NCI-H748 treated with DMSO at 0.1 percent for 48 hours (cell line): ENCODE results near the gene TUBGCP5.
"Not testable (repeated sequence)": the region's sequence is repeated elsewhere in the genome, so short reads cannot be mapped to it uniquely, and the experiment has no call there.

Experiments used
- DNase-seq: peaks from one replicate; lab custom pipeline; 2025; lab: John Stamatoyannopoulos, UW

Gene TUBGCP5

GRCh38 chr15:23041736-23042135, 2.4 kb upstream of the TUBGCP5 start:
- not testable (repeated sequence) for DNase-seq

GRCh38 chr15:23039917-23040281, 530 bp upstream of the TUBGCP5 start:
- DNase-seq = no peak

GRCh38 chr15:23038726-23039142, 635 bp downstream of the TUBGCP5 start:
- no peak for DNase-seq

- no peak for DNase-seq
These were observed 3.3 kb downstream of the TUBGCP5 start for GRCh38 chr15:23035964-23036566.

GRCh38 chr15:23033979-23034378, 5.4 kb downstream of the TUBGCP5 start:
- no peak for DNase-seq

- no peak for DNase-seq
These were observed 13.2 kb downstream of the TUBGCP5 start for GRCh38 chr15:23026218-23026617.

- DNase-seq = no peak
These were observed 17.2 kb downstream of the TUBGCP5 start for GRCh38 chr15:23022156-23022555.

GRCh38 chr15:23014394-23015000, 24.9 kb downstream of the TUBGCP5 start:
- no peak for DNase-seq

- DNase-seq = no peak
These were observed 25.7 kb downstream of the TUBGCP5 start for GRCh38 chr15:23013681-23014080.

- not testable (repeated sequence) for DNase-seq
These were observed 26.8 kb downstream of the TUBGCP5 start for GRCh38 chr15:23012616-23013015.

- no peak for DNase-seq
These were observed 35.6 kb downstream of the TUBGCP5 start for GRCh38 chr15:23003736-23004135.

GRCh38 chr15:23002920-23003319, 36.4 kb downstream of the TUBGCP5 start:
- no peak for DNase-seq

- no peak for DNase-seq
These were observed 43.6 kb downstream of the TUBGCP5 start for GRCh38 chr15:22995795-22996194.

GRCh38 chr15:22992024-22992326, 47.4 kb downstream of the TUBGCP5 start:
- no peak for DNase-seq

GRCh38 chr15:22989576-22990477, 49.5 kb downstream of the TUBGCP5 start:
- DNase-seq = no peak

- DNase-seq = no peak
These were observed 50.6 kb downstream of the TUBGCP5 start for GRCh38 chr15:22988811-22989210.

- not testable (repeated sequence) for DNase-seq
These were observed 57.4 kb downstream of the TUBGCP5 start for GRCh38 chr15:22981931-22982330.

GRCh38 chr15:22981051-22981840, 58.1 kb downstream of the TUBGCP5 start:
- DNase-seq = no peak

GRCh38 chr15:22980189-22981050, 58.9 kb downstream of the TUBGCP5 start, which contains the start of gene CYFIP1:
Gene CYFIP1 (minus strand): TSS chr15:22980368. CDS start chr15:22947285, 33,083 bp downstream.
- peak; percentile 2 for DNase-seq

GRCh38 chr15:22979238-22980188, 59.9 kb downstream of the TUBGCP5 start:
- DNase-seq = peak; percentile 17
